HCT116 (cell line): ENCODE data around the gene PLEKHO2. TPM values are rescaled to one million over a fixed set of nuclear protein-coding genes. Genes with fewer than 3 reads are reported as not detected.

Experiments used
- ATAC-seq: fragments of 200-7000 bp; cut with Tn5 transposase; 2 replicates; pipeline ENCODE4 v1.9.1; 2020; ENCODE audit warnings: mild to moderate bottlenecking, moderate library complexity
- BruUV-seq: library from RNA; stranded (reverse); fragments of 400-500 nt; replicated peaks from 2 replicates; lab custom pipeline; 2021; lab: Mats Ljungman, UMichigan
- CTCF ChIA-PET: fragments of 300-600 bp; sonication (Branson Sonifier 250); formaldehyde crosslinking; loops from one replicate; lab custom pipeline; 2021; ENCODE audit warnings: antibody characterized with exemption; lab: Charles Lee
- POLR2A ChIA-PET: fragments of 300-600, 350-600 bp; sonication (Branson Sonifier 250); formaldehyde crosslinking; loops from one replicate; lab custom pipeline; 2021; ENCODE audit warnings: antibody characterized with exemption; lab: Charles Lee
- RAD21 ChIA-PET, 2 experiments: fragments of 300-600 bp; sonication (Branson Sonifier 250); formaldehyde crosslinking; loops; one replicate each; lab custom pipeline; 2023; ENCODE audit warnings: low total read pairs in 2 of 2; ENCODE audit not compliant: uncharacterized antibody in 2 of 2, unreplicated experiment in 2 of 2, low non-redundant PET in 1 of 2; lab: Charles Lee
- DNase-seq: peaks from one replicate; pipeline ENCODE4 v3.0.0-alpha.2; 2010; ENCODE audit warnings: low read depth, low spot score
- H2AFZ ChIP-seq: fragments of 200-600 bp; shearing (Covaris generic), sonication (generic); 2 replicates; pipeline ENCODE4 v1.6.1; 2017; ENCODE audit warnings: low read depth, mixed run types, mixed read lengths, antibody characterized with exemption, low read length; ENCODE audit not compliant: poor library complexity, severe bottlenecking
- H3K27ac ChIP-seq: 2 replicates; pipeline ENCODE4 v1.5.1; 2012; ENCODE audit warnings: low read depth, low read length
- H3K27me3 ChIP-seq: fragments of 200-600 bp; sonication (generic); 2 replicates; pipeline ENCODE4 v1.6.1; 2016; ENCODE audit warnings: mixed run types, low read length, mixed read lengths; ENCODE audit not compliant: insufficient read depth
- H3K36me3 ChIP-seq, 2 experiments: fragments of 200-500 bp in 1 of 2; fragments of 200-600 bp in 1 of 2; sonication (Bioruptor generic) in 1 of 2; sonication (generic) in 1 of 2; 2 replicates each; pipeline versions ENCODE4 v1.5.1 to v1.6.1; 2014 to 2016; ENCODE audit warnings: low read length in 2 of 2, inconsistent platforms in 1 of 2, mixed read lengths in 1 of 2, mixed run types in 1 of 2; ENCODE audit not compliant: insufficient read depth in 2 of 2, control insufficient read depth in 1 of 2
- H3K4me1 ChIP-seq, 2 experiments: fragments of 200-600 bp in 1 of 2; sonication (generic) in 1 of 2; 2 replicates each; pipeline versions ENCODE4 v1.5.1 to v1.6.1; 2012 to 2017; ENCODE audit warnings: low read length in 2 of 2, inconsistent platforms in 1 of 2, mild to moderate bottlenecking in 1 of 2, mixed read lengths in 1 of 2, mixed run types in 1 of 2, moderate library complexity in 1 of 2; ENCODE audit not compliant: insufficient read depth in 2 of 2, control insufficient read depth in 1 of 2
- H3K4me2 ChIP-seq: fragments of 200-600 bp; sonication (generic); 2 replicates; pipeline ENCODE4 v1.6.1; 2017; ENCODE audit warnings: mixed run types, low read length, mixed read lengths
- H3K4me3 ChIP-seq, 2 experiments: fragments of 200-600 bp in 1 of 2; sonication (generic) in 1 of 2; replicated peaks in 1 of 2; 2 replicates each; pipeline ENCODE4 v1.5.1; 2011 to 2016; ENCODE audit warnings: low read length in 2 of 2, control low read depth in 1 of 2, low read depth in 1 of 2, mild to moderate bottlenecking in 1 of 2, mixed read lengths in 1 of 2, mixed run types in 1 of 2
- H3K79me2 ChIP-seq: fragments of 200-600 bp; sonication (generic); 2 replicates; pipeline ENCODE4 v1.6.1; 2017; ENCODE audit warnings: mild to moderate bottlenecking, mixed run types, low read length, moderate library complexity, mixed read lengths; ENCODE audit not compliant: insufficient read depth
- H3K9ac ChIP-seq: fragments of 200-600 bp; sonication (generic); 2 replicates; pipeline ENCODE4 v1.6.1; 2016; ENCODE audit warnings: low read length, mixed read lengths
- H3K9me2 ChIP-seq: fragments of 200-600 bp; sonication (generic), shearing (Covaris generic); 2 replicates; pipeline ENCODE4 v1.6.1; 2017; ENCODE audit warnings: mixed run types, mild to moderate bottlenecking, moderate library complexity; ENCODE audit not compliant: insufficient read depth
- H3K9me3 ChIP-seq, 2 experiments: fragments of 200-500 bp in 1 of 2; fragments of 200-600 bp in 1 of 2; sonication (Bioruptor generic) in 1 of 2; sonication (generic) in 1 of 2; 2 replicates each; pipeline ENCODE4 v1.6.1; 2014 to 2017; ENCODE audit warnings: low read length in 2 of 2, mixed read lengths in 2 of 2, inconsistent platforms in 1 of 2, low read depth in 1 of 2, mild to moderate bottlenecking in 1 of 2, mixed run types in 1 of 2, moderate library complexity in 1 of 2; ENCODE audit not compliant: control insufficient read depth in 1 of 2, insufficient read depth in 1 of 2
- H4K20me1 ChIP-seq: fragments of 200-600 bp; sonication (generic), shearing (Covaris generic); 2 replicates; pipeline ENCODE4 v1.6.1; 2017; ENCODE audit warnings: mixed run types, mild to moderate bottlenecking, moderate library complexity; ENCODE audit not compliant: insufficient read depth
- EGR1 ChIP-seq: IDR thresholded peaks from 2 replicates; pipeline ENCODE4 v1.6.1; 2012; ENCODE audit warnings: low read depth
- ELF1 ChIP-seq: IDR thresholded peaks from 2 replicates; pipeline ENCODE4 v1.6.1; 2012; ENCODE audit warnings: low read depth, borderline replicate concordance
- MAX ChIP-seq: IDR thresholded peaks from 2 replicates; pipeline ENCODE4 v1.6.1; 2012
- POLR2A ChIP-seq: IDR thresholded peaks from 2 replicates; pipeline ENCODE4 v1.7.0; 2011; ENCODE audit warnings: borderline replicate concordance; ENCODE audit not compliant: insufficient read depth, insufficient read length; ENCODE audit errors: extremely low read depth
- POLR2AphosphoS5 ChIP-seq: IDR thresholded peaks from 2 replicates; pipeline ENCODE4 v1.6.1; 2011; ENCODE audit warnings: mild to moderate bottlenecking, low read depth, low read length, moderate library complexity
- RAD21 ChIP-seq: IDR thresholded peaks from 2 replicates; pipeline ENCODE4 v1.6.1; 2012; ENCODE audit warnings: low read depth, mild to moderate bottlenecking
- REST ChIP-seq: IDR thresholded peaks from 2 replicates; pipeline ENCODE4 v1.6.1; 2012; ENCODE audit warnings: low read depth
- SIN3A ChIP-seq: IDR thresholded peaks from 2 replicates; pipeline ENCODE4 v1.6.1; 2012; ENCODE audit warnings: low read depth
- TCF7L2 ChIP-seq: IDR thresholded peaks from 2 replicates; pipeline ENCODE4 v1.7.0; 2011; ENCODE audit warnings: borderline replicate concordance, inconsistent platforms; ENCODE audit not compliant: insufficient read depth, insufficient read length; ENCODE audit errors: extremely low read depth
- YY1 ChIP-seq: IDR thresholded peaks from 2 replicates; pipeline ENCODE4 v1.6.1; 2011; ENCODE audit warnings: low read length, low read depth, moderate library complexity, mild to moderate bottlenecking; ENCODE audit not compliant: insufficient replicate concordance; ENCODE audit errors: extremely low read depth
- ZFX ChIP-seq: fragments of 450-650 bp; IDR thresholded peaks from 2 replicates; pipeline ENCODE4 v1.6.1; 2017
- ZNF274 ChIP-seq: fragments of 200-500 bp; sonication (Bioruptor generic); IDR thresholded peaks from 2 replicates; pipeline ENCODE4 v1.6.1; 2014; ENCODE audit warnings: mild to moderate bottlenecking, low read depth, low read length, inconsistent platforms
- intact Hi-C: fragments of 100-400 bp; cut with micrococcal nuclease; formaldehyde crosslinking; loops from 2 replicates; pipeline ENCODE4 v1.10.0; 2022
- total RNA-seq: library from RNA; stranded (reverse); gene quantifications from one replicate; pipeline ENCODE4 v1.2.1, GENCODE V29; 2021; ENCODE audit not compliant: unreplicated experiment
- TF ChIP-seq, protein P1 (sequence below): IDR thresholded peaks from 2 replicates; pipeline ENCODE4 v1.6.1; 2012
- TF ChIP-seq, protein P2 (sequence below), 3 experiments: fragments of 200-600 bp in 1 of 3; sonication (generic) in 1 of 3; IDR thresholded peaks in 2 of 3; conservative IDR thresholded peaks in 1 of 3; 2 replicates each; pipeline ENCODE4 v1.5.1; 2012 to 2017; ENCODE audit warnings: low read depth in 2 of 3, low read length in 2 of 3, antibody characterized with exemption in 1 of 3, borderline replicate concordance in 1 of 3, control low read depth in 1 of 3, mild to moderate bottlenecking in 1 of 3, mixed read lengths in 1 of 3, mixed run types in 1 of 3, moderate library complexity in 1 of 3; ENCODE audit not compliant: insufficient read depth in 1 of 3

PLEKHO2 gene
- total RNA-seq, 1 experiment from 2014 or later, result 8.0 TPM

DNA sequence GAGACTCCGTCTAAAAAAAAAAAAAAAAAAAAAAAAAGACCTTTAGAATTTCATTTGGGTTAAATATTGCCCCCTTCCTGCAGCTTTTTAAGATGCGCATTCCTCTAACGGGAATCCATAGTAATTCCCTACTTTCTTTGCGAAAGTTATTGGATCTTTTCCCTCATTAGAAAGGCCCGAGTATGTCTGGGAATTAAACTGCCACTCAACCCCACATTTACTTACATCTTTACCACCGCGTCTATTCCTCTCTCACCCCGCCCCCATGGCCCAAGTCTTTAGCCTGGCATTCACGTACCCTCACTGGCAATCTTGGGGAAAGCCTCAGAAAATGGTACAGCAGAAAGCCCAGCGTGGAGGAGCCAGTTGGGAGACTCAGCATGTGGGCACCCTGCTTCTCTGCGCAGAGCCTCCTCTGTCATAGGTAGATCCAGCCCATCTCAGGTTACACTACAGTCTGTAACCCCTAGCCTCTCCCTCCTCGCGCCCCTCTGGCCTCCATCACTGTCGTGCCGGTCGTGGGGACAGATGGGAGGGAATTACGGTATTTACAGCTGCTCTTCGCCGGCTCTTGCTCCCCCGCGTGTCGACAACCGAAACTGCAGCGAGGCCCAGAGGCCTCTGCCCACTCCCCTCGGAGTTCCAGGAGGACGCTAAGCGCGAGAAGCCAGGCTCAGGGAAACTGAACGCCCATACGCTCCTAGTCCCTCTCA is 63.6 kb downstream of the PLEKHO2 start:
- DNase-seq (no peak), ATAC-seq (peak; percentile 92)
- ChIA-PET CTCF (no interaction called here), POLR2A (no interaction called here), RAD21 (no interaction called here)
- BruUV-seq, result no TSS peak
- TF ChIP-seq, protein P1, sequence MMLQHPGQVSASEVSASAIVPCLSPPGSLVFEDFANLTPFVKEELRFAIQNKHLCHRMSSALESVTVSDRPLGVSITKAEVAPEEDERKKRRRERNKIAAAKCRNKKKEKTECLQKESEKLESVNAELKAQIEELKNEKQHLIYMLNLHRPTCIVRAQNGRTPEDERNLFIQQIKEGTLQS, result no peak
- TF ChIP-seq ELF1 (no peak), RAD21 (peak; percentile 47), YY1 (no peak)
- TF ChIP-seq, protein P2, sequence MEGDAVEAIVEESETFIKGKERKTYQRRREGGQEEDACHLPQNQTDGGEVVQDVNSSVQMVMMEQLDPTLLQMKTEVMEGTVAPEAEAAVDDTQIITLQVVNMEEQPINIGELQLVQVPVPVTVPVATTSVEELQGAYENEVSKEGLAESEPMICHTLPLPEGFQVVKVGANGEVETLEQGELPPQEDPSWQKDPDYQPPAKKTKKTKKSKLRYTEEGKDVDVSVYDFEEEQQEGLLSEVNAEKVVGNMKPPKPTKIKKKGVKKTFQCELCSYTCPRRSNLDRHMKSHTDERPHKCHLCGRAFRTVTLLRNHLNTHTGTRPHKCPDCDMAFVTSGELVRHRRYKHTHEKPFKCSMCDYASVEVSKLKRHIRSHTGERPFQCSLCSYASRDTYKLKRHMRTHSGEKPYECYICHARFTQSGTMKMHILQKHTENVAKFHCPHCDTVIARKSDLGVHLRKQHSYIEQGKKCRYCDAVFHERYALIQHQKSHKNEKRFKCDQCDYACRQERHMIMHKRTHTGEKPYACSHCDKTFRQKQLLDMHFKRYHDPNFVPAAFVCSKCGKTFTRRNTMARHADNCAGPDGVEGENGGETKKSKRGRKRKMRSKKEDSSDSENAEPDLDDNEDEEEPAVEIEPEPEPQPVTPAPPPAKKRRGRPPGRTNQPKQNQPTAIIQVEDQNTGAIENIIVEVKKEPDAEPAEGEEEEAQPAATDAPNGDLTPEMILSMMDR (IDR thresholded peaks at IDR 0.05 in 2 of 3, conservative IDR thresholded peaks at IDR 0.05 in 1 of 3; ENCODE audit: borderline replicate concordance in 1 of 3, insufficient read depth in 1 of 3, low read depth in 2 of 3, low read length in 2 of 3), result peak; percentile 24 to 51 (median 48); a peak in 4 of 6 replicates
- Histone ChIP-seq H3K27ac (no peak overlapping the region), H3K4me3 (no peak overlapping the region), H3K9ac (no peak overlapping the region), H3K79me2 (no peaks in the 10 kb centered on the region), H3K36me3 (no peaks in the 10 kb centered on the region), H4K20me1 (no peaks in the 10 kb centered on the region), H3K27me3 (no peaks in the 10 kb centered on the region), H3K4me2 (peak overlapping the region; percentile 15; the same call in 1 of the 2 replicates), H3K4me1 (peaks cover 0 to 4% of the 10 kb centered on the region in 2 experiments; a peak in 1 of 4 replicates), H2AFZ (no peak overlapping the region), H3K9me3 (peaks cover 0 to 3% of the 10 kb centered on the region in 2 experiments; a peak in 1 of 4 replicates), H3K9me2 (no peaks in the 10 kb centered on the region)
- intact Hi-C loops, result no loop called here

DNA sequence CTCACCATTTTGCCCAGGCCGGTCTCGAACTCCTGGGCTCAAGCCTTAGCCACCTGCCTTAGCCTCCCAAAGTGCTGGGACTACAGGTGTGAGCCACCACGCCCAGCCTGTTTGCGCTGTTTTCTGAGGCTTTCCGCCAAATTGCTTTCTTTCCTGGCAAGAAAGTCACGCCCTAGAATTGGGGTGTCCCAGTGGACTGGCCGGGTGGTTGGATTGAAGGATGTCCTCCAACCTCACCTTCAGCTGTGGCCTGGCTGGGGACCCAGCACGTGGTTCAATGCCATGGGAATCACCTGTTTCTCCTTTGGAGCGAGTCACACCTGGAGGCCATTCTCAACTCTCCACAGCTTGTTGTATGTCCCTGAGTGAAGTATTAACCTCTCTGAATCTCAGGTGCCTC is 64.2 kb downstream of the PLEKHO2 start:
- ATAC-seq (no peak), DNase-seq (no peak)
- Histone ChIP-seq H3K9me3 (peaks cover 0 to 3% of the 10 kb centered on the region in 2 experiments; a peak in 1 of 4 replicates), H3K9ac (no peak overlapping the region), H2AFZ (no peak overlapping the region), H3K27me3 (no peaks in the 10 kb centered on the region), H3K4me1 (peaks cover 0 to 8% of the 10 kb centered on the region in 2 experiments; a peak in 2 of 4 replicates), H3K9me2 (no peaks in the 10 kb centered on the region), H3K27ac (no peak overlapping the region), H3K4me2 (no peak overlapping the region), H3K79me2 (no peaks in the 10 kb centered on the region), H3K36me3 (no peaks in the 10 kb centered on the region), H4K20me1 (no peaks in the 10 kb centered on the region), H3K4me3 (no peak overlapping the region)
- ChIA-PET CTCF (no interaction called here), POLR2A (no interaction called here), RAD21 (no interaction called here)
- no TSS peak for BruUV-seq
- intact Hi-C loops, result no loop called here
- TF ChIP-seq EGR1 (no peak), MAX (no peak), REST (no peak), SIN3A (no peak), TCF7L2 (no peak), POLR2A (no peak), POLR2AphosphoS5 (no peak), ZNF274 (no peak), ZFX (no peak)
